Mesothelial cell of epicardium (in vitro differentiated cells): ENCODE measurements around the gene CDH10. TPM values are rescaled to one million over a fixed set of nuclear protein-coding genes. Genes with fewer than 3 reads are reported as not detected.
A peak's percentile ranks its signal among the peaks of the same experiment; 100 is the strongest.

Source experiments
- DNase-seq, 2 experiments: peaks; one replicate each; pipeline ENCODE4 v3.0.0; 2021; ENCODE audit warnings: low spot score in 2 of 2; ENCODE audit not compliant: unreplicated experiment in 2 of 2
- H3K27ac Mint-ChIP-seq: 2 replicates; pipeline ENCODE4 v1.8.0; 2021; ENCODE audit warnings: mixed read lengths
- H3K27me3 Mint-ChIP-seq: 2 replicates; pipeline ENCODE4 v1.8.0; 2021; ENCODE audit warnings: low read depth, mixed read lengths
- H3K36me3 Mint-ChIP-seq: 2 replicates; pipeline ENCODE4 v1.8.0; 2021; ENCODE audit warnings: mixed read lengths
- H3K4me1 Mint-ChIP-seq: 2 replicates; pipeline ENCODE4 v1.8.0; 2021; ENCODE audit warnings: mixed read lengths
- H3K4me3 Mint-ChIP-seq: 2 replicates; pipeline ENCODE4 v1.8.0; 2021; ENCODE audit warnings: mild to moderate bottlenecking, moderate library complexity, mixed read lengths
- H3K9me3 Mint-ChIP-seq: 2 replicates; pipeline ENCODE4 v1.8.0; 2021; ENCODE audit warnings: mixed read lengths
- CTCF ChIP-seq: fragments of 200-600 bp; sonication (generic); IDR thresholded peaks from one replicate; pipeline ENCODE4 v1.5.0; 2021; ENCODE audit warnings: antibody characterized with exemption; ENCODE audit not compliant: unreplicated experiment
- total RNA-seq: library from RNA; stranded (reverse); gene quantifications from 3 replicates; pipeline ENCODE4 v1.2.1, GENCODE V29; 2021

The CDH10 gene
- total RNA-seq, 1 donor from 2014 or later: 25.4 TPM

- peak; percentile 97 for TF ChIP-seq CTCF
- H3K27ac Mint-ChIP-seq: peak overlapping the region; percentile 93
- DNase-seq: no peak
- peak overlapping the region; percentile 48 for H3K4me3 Mint-ChIP-seq
- peaks cover 55% of the 10 kb centered on the region for H3K4me1 Mint-ChIP-seq
- H3K36me3 Mint-ChIP-seq: peaks cover 10% of the 10 kb centered on the region
- no peaks in the 10 kb centered on the region for H3K27me3 Mint-ChIP-seq
- peaks cover 7% of the 10 kb centered on the region for H3K9me3 Mint-ChIP-seq
These were observed 11.0 kb downstream of the CDH10 start for GRCh38 chr5:24633715-24634325.

GRCh38 chr5:24632353-24632752 lies 12.4 kb downstream of the CDH10 start:
- no peak for DNase-seq
- Mint-ChIP-seq H3K27me3 (no peaks in the 10 kb centered on the region), H3K4me3 (no peak overlapping the region), H3K27ac (peak overlapping the region; percentile 69), H3K4me1 (peaks cover 56% of the 10 kb centered on the region), H3K9me3 (peaks cover 7% of the 10 kb centered on the region), H3K36me3 (peaks cover 10% of the 10 kb centered on the region)
- TF ChIP-seq CTCF: no peak

- H3K9me3 Mint-ChIP-seq: peaks cover 7% of the 10 kb centered on the region
- H3K4me1 Mint-ChIP-seq: peaks cover 49% of the 10 kb centered on the region
- H3K27me3 Mint-ChIP-seq: no peaks in the 10 kb centered on the region
- no peak for TF ChIP-seq CTCF
- H3K27ac Mint-ChIP-seq: peak overlapping the region; percentile 78
- H3K4me3 Mint-ChIP-seq: no peak overlapping the region
- DNase-seq: no peak
- H3K36me3 Mint-ChIP-seq: peaks cover 10% of the 10 kb centered on the region
These were observed 13.9 kb downstream of the CDH10 start for GRCh38 chr5:24630918-24631317.

- H3K9me3 Mint-ChIP-seq: peaks cover 7% of the 10 kb centered on the region
- H3K4me3 Mint-ChIP-seq: no peak overlapping the region
- H3K27ac Mint-ChIP-seq: peak overlapping the region; percentile 72
- peaks cover 10% of the 10 kb centered on the region for H3K36me3 Mint-ChIP-seq
- no peak for TF ChIP-seq CTCF
- no peaks in the 10 kb centered on the region for H3K27me3 Mint-ChIP-seq
- DNase-seq: no peak
- peaks cover 49% of the 10 kb centered on the region for H3K4me1 Mint-ChIP-seq
These were observed 15.0 kb downstream of the CDH10 start for GRCh38 chr5:24629798-24630197.

- H3K9me3 Mint-ChIP-seq: peaks cover 5% of the 10 kb centered on the region
- H3K27me3 Mint-ChIP-seq: no peaks in the 10 kb centered on the region
- H3K4me1 Mint-ChIP-seq: peaks cover 66% of the 10 kb centered on the region
- H3K27ac Mint-ChIP-seq: peak overlapping the region; percentile 93
- no peak overlapping the region for H3K4me3 Mint-ChIP-seq
- peaks cover 8% of the 10 kb centered on the region for H3K36me3 Mint-ChIP-seq
- no peak for TF ChIP-seq CTCF
- no peak for DNase-seq
These were observed 19.9 kb downstream of the CDH10 start for GRCh38 chr5:24624872-24625271.
